HepG2 (cell line): ENCODE measurements around the gene MTX2. TPM values are rescaled to one million over a fixed set of nuclear protein-coding genes. Genes with fewer than 3 reads are reported as not detected.

Source experiments
- ATAC-seq: fragments of 200-7000 bp; cut with Tn5 transposase; 3 replicates; pipeline ENCODE4 v1.9.1; 2020; ENCODE audit warnings: mild to moderate bottlenecking, moderate library complexity
- BruUV-seq: library from RNA; stranded (reverse); fragments of 400-500 nt; replicated peaks from 2 replicates; lab custom pipeline; 2021; lab: Mats Ljungman, UMichigan
- CTCF ChIA-PET: fragments of 300-600 bp; formaldehyde crosslinking; extraction: SDS; loops from one replicate; lab custom pipeline; 2021; ENCODE audit warnings: low total read pairs, inconsistent platforms, low intra/inter-chr PET ratio; lab: Yijun Ruan, JAX
- POLR2A ChIA-PET: fragments of 350-600 bp; sonication (Branson Sonifier 250); formaldehyde crosslinking; loops from one replicate; lab custom pipeline; 2020; ENCODE audit warnings: antibody characterized with exemption, inconsistent platforms; lab: Yijun Ruan, JAX
- DNase-seq: peaks from one replicate; pipeline ENCODE4 v3.0.0-alpha.2; 2015; ENCODE audit warnings: low spot score
- FAIRE-seq: peaks from 3 replicates; lab custom pipeline; 2011; peaks lifted over from hg19 to GRCh38; lab: Jason Lieb, UNC
- H2AFZ ChIP-seq: one replicate; pipeline ENCODE4 v1.6.1; 2011; ENCODE audit warnings: low read length, inconsistent platforms
- H3K27ac ChIP-seq: fragments of 300-600 bp; 3 replicates; pipeline ENCODE4 v1.8.0; 2011; ENCODE audit warnings: mixed run types, mild to moderate bottlenecking, mixed read lengths, low read length, inconsistent platforms; ENCODE audit not compliant: insufficient read depth; ENCODE audit errors: extremely low read length
- H3K27me3 ChIP-seq, 2 experiments: fragments of 200-600 bp in 1 of 2; 2 replicates in 1 of 2; 3 replicates in 1 of 2; pipeline versions ENCODE4 v1.6.0 to v1.8.0; 2011; ENCODE audit warnings: low read length in 2 of 2, mild to moderate bottlenecking in 2 of 2, moderate library complexity in 2 of 2, inconsistent platforms in 1 of 2; ENCODE audit not compliant: insufficient read depth in 2 of 2, control insufficient read depth in 1 of 2
- H3K36me3 ChIP-seq, 2 experiments: fragments of 200-600 bp in 1 of 2; replicated peaks in 1 of 2; 2 replicates in 1 of 2; 3 replicates in 1 of 2; pipeline versions ENCODE4 v1.5.1 to v1.8.0; 2011; ENCODE audit warnings: low read length in 2 of 2, inconsistent platforms in 1 of 2; ENCODE audit not compliant: insufficient read depth in 2 of 2, control insufficient read depth in 1 of 2
- H3K4me1 ChIP-seq: 2 replicates; pipeline ENCODE4 v1.5.1; 2012; ENCODE audit warnings: low read length, inconsistent platforms; ENCODE audit not compliant: insufficient read depth
- H3K4me2 ChIP-seq: 2 replicates; pipeline ENCODE4 v1.6.0; 2011; ENCODE audit warnings: low read depth, low read length, inconsistent platforms
- H3K4me3 ChIP-seq, 3 experiments: fragments of 200-600 bp in 1 of 3; sonication (generic), shearing (Covaris generic) in 1 of 3; replicated peaks in 1 of 3; 2 replicates each; pipeline ENCODE4 v1.5.1; 2011 to 2016; ENCODE audit warnings: low read length in 3 of 3, inconsistent platforms in 2 of 3, low read depth in 2 of 3, mild to moderate bottlenecking in 2 of 3, control low read depth in 1 of 3, mixed read lengths in 1 of 3; ENCODE audit not compliant: insufficient read depth in 1 of 3
- H3K79me2 ChIP-seq: one replicate; pipeline ENCODE4 v1.6.1; 2011; ENCODE audit warnings: low read length, inconsistent platforms; ENCODE audit not compliant: insufficient read depth
- H3K9ac ChIP-seq: 2 replicates; pipeline ENCODE4 v1.6.0; 2011; ENCODE audit warnings: mild to moderate bottlenecking, low read depth, low read length, inconsistent platforms; ENCODE audit not compliant: insufficient read depth
- H3K9me3 ChIP-seq: 2 replicates; pipeline ENCODE4 v1.5.1; 2012; ENCODE audit warnings: mild to moderate bottlenecking, low read length
- H4K20me1 ChIP-seq: 2 replicates; pipeline ENCODE4 v1.6.0; 2011; ENCODE audit warnings: inconsistent platforms, mild to moderate bottlenecking, low read length, moderate library complexity; ENCODE audit not compliant: insufficient read depth
- HDAC2 ChIP-seq: sonication (generic); formaldehyde crosslinking; IDR thresholded peaks from 2 replicates; pipeline ENCODE4 v1.4.0; 2020; ENCODE audit warnings: missing genetic modification reagents
- REXO4 ChIP-seq: sonication (generic); formaldehyde crosslinking; IDR thresholded peaks from 2 replicates; pipeline ENCODE4 v1.8.0; 2022; ENCODE audit warnings: missing genetic modification reagents, mild to moderate bottlenecking, borderline replicate concordance
- ZBTB7A ChIP-seq: sonication (generic); formaldehyde crosslinking; IDR thresholded peaks from 2 replicates; pipeline ENCODE4 v1.8.0; 2022; ENCODE audit warnings: mild to moderate bottlenecking, missing genetic modification reagents
- ZNF460 ChIP-seq: sonication (generic); formaldehyde crosslinking; IDR thresholded peaks from 2 replicates; pipeline ENCODE4 v1.5.1; 2020; ENCODE audit warnings: missing genetic modification reagents, mild to moderate bottlenecking, borderline replicate concordance
- WGBS: methylation state at CpG from one replicate; pipeline ENCODE4 v1.1.6; 2017; ENCODE audit warnings: low lambda C conversion rate; 5-methylcytosine and 5-hydroxymethylcytosine counted together
- in situ Hi-C: cut with HindIII; loops from 2 replicates; pipeline ENCODE4 v1.10.0; 2017; ENCODE audit warnings: low pct_unique_long_range_greater_than_20kb; ENCODE audit not compliant: extremely low pct_ligation_motif_present
- intact Hi-C: fragments of 100-400 bp; cut with micrococcal nuclease; formaldehyde crosslinking; loops from one replicate; pipeline ENCODE4 v1.10.0; 2022; ENCODE audit not compliant: unreplicated experiment
- polyA plus RNA-seq, 8 experiments: library from polyadenylated mRNA; depleted of rRNA in 3 of 8; stranded (reverse) in 7 of 8; unstranded in 1 of 8; fragments of >200 nt; fragmentation: Illumina TruSeq in 4 of 8; extraction: Trizol in 4 of 8; gene quantifications; 2 replicates each; pipeline versions ENCODE4 v1.2.1 to v1.2.3, GENCODE V29; 2011 to 2016; ENCODE audit warnings: low read depth in 4 of 8, missing spikeins in 1 of 8, mixed read lengths in 1 of 8; ENCODE audit not compliant: insufficient read depth in 1 of 8
- total RNA-seq, 5 experiments: library from RNA; depleted of rRNA; stranded (reverse); fragments of >200 nt; fragmentation: Illumina TruSeq; extraction: Trizol; gene quantifications; 2 replicates each; pipeline ENCODE4 v1.2.3, GENCODE V29; 2016; ENCODE audit warnings: low read depth in 1 of 5
- TF ChIP-seq, protein P1 (sequence below): sonication (generic); formaldehyde crosslinking; IDR thresholded peaks from 2 replicates; pipeline ENCODE4 v1.5.0; 2020; ENCODE audit warnings: mild to moderate bottlenecking, missing genetic modification reagents

The MTX2 gene
- total and polyA plus RNA-seq, 2 of the 13 experiments (the other 11 are each of a cell fraction or from before 2014, with no cell fraction given): 58.1 to 75.7 TPM

DNA sequence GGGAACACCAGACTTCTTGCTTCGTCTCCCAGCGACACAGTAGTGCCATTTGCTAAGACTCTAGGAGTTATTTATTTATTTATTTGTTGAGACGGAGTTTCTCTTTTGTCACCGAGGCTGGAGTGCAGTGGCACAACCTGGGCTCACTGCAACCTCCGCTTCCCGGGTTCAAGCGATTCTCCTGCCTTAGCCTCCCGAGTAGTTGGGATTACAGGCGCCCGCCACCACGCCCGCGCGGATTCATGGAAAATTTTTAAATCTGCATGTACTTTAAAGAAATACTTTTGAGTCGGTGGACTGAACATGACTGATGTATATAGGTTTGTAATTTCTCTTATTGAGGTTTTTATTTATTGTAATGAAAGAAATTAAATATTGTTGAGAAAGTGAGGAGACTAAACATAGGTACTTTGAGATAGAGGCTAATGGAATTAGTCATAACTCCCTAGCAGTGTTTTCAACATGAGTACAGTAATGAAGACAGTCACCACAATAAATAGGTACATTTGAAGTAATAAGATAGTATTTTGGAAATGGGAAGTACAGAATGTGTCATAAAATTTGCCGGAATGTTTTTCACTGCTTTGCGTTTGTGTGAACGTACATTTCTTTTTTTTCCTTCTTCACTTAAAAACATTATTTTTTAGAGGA, 983 bp downstream of the MTX2 start:
- Histone ChIP-seq H3K27ac (peak overlapping the region; percentile 89), H3K4me1 (peaks cover 33% of the 10 kb centered on the region), H4K20me1 (0 out of 2 replicates have a peak, but pooled peaks cover 3% of the 10 kb centered on the region), H3K79me2 (peaks cover 52% of the 10 kb centered on the region), H3K36me3 (no peaks in the 10 kb centered on the region), H2AFZ (peak overlapping the region; percentile 29), H3K9ac (peak overlapping the region; percentile 93), H3K4me3 (peak overlapping the region; percentile 89 to 100 (median 99)), H3K4me2 (peak overlapping the region; percentile 78), H3K9me3 (no peaks in the 10 kb centered on the region), H3K27me3 (no peaks in the 10 kb centered on the region; a peak in 2 of 5 replicates)
- POLR2A ChIA-PET: interaction anchor here (1.7 kb wide), 1 partner anchor 83 kb away, joined by 9 read pairs; no protein-coding TSS in a partner anchor
- CTCF ChIA-PET: no interaction called here
- FAIRE-seq (no peak), DNase-seq (no peak), ATAC-seq (no peak)
- BruUV-seq: no TSS peak
- intact Hi-C loops (no loop called here), in situ Hi-C loops (no loop called here)
- 38% methylated on average over 18 of the region's 18 CpGs for WGBS
- TF ChIP-seq, protein P1, sequence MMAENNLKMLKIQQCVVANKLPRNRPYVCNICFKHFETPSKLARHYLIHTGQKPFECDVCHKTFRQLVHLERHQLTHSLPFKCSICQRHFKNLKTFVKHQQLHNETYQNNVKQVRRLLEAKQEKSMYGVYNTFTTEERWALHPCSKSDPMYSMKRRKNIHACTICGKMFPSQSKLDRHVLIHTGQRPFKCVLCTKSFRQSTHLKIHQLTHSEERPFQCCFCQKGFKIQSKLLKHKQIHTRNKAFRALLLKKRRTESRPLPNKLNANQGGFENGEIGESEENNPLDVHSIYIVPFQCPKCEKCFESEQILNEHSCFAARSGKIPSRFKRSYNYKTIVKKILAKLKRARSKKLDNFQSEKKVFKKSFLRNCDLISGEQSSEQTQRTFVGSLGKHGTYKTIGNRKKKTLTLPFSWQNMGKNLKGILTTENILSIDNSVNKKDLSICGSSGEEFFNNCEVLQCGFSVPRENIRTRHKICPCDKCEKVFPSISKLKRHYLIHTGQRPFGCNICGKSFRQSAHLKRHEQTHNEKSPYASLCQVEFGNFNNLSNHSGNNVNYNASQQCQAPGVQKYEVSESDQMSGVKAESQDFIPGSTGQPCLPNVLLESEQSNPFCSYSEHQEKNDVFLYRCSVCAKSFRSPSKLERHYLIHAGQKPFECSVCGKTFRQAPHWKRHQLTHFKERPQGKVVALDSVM (CRISPR knock-in tag): peak; percentile 66
- TF ChIP-seq HDAC2 (CRISPR knock-in tag) (peak; percentile 17; the same call in 1 of the 2 replicates), ZBTB7A (no peak), REXO4 (CRISPR knock-in tag) (no peak), ZNF460 (CRISPR knock-in tag) (peak; percentile 89)
